ENCODE measurements around the gene CNTNAP2. TPM values are rescaled to one million over a fixed set of nuclear protein-coding genes. Genes with fewer than 3 reads are reported as not detected.

Gene CNTNAP2
- polyA plus RNA-seq, 2 donors = 0.41 to 0.48 TPM

DNA sequence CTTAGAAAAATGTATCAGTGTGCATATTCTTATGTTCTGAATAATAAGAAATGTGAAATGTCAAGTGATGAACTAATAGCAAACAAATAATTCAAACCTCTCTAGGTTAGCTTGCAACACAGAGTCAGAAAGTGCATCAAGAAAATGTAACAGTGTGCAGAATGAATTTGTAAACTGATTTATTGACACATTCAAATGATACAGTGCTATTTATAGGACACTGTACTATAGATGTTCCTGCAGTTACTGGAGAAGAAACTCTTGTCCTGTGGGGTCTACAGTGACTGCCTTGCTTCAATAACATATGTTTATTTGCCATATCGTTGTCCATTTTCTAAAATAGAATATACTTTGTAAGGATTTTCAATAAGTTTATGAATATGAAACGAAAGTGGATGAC lies 639.0 kb downstream of the CNTNAP2 start:
- Histone ChIP-seq H3K4me1 (ENCODE audit: control insufficient read depth in 2 of 2, insufficient read depth in 2 of 2, low read length in 1 of 2) (no peaks in the 10 kb centered on the region), H3K9me3 (ENCODE audit: control insufficient read depth in 2 of 2, insufficient read depth in 1 of 2, low read depth in 1 of 2, low read length in 1 of 2) (no peaks in the 10 kb centered on the region), H3K4me3 (ENCODE audit: low read depth in 1 of 2, low read length in 2 of 2) (no peak overlapping the region), H3K27me3 (ENCODE audit: control insufficient read depth in 1 of 2, insufficient read depth in 2 of 2, low read length in 2 of 2) (no peaks in the 10 kb centered on the region), H3K36me3 (ENCODE audit: control insufficient read depth in 2 of 2, insufficient read depth in 2 of 2, low read length in 1 of 2) (no peaks in the 10 kb centered on the region), H3K27ac (ENCODE audit: low read depth in 2 of 2, low read length in 1 of 2) (no peak overlapping the region)
- WGBS, 2 donors = 71 to 81% methylated on average over 2 of the region's 2 CpGs

DNA sequence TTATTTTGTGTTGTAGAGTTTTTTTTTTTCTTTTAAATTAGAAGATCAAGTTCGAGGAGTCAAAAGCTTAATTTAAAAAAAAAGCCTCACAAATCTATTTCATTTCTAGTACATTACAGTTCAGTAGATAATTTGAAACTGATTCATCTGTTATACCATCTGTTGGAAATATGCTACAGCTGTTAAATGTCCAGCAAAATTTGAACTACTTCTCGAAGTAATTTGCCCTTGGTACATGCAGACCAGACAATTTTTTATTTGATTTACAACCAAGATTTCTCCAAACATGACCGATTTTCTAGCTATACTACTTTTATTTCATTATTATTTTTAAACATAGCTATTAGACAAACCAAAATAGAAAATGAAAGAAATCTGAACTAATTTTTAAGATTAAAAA lies 647.9 kb downstream of the CNTNAP2 start:
- Histone ChIP-seq H3K36me3 (ENCODE audit: control insufficient read depth in 2 of 2, insufficient read depth in 2 of 2, low read length in 1 of 2) (no peaks in the 10 kb centered on the region), H3K9me3 (ENCODE audit: control insufficient read depth in 2 of 2, insufficient read depth in 1 of 2, low read depth in 1 of 2, low read length in 1 of 2) (no peaks in the 10 kb centered on the region), H3K4me1 (ENCODE audit: control insufficient read depth in 2 of 2, insufficient read depth in 2 of 2, low read length in 1 of 2) (no peaks in the 10 kb centered on the region), H3K27me3 (ENCODE audit: control insufficient read depth in 1 of 2, insufficient read depth in 2 of 2, low read length in 2 of 2) (no peaks in the 10 kb centered on the region), H3K27ac (ENCODE audit: low read depth in 2 of 2, low read length in 1 of 2) (no peak overlapping the region), H3K4me3 (ENCODE audit: low read depth in 1 of 2, low read length in 2 of 2) (no peak overlapping the region)
- WGBS, 2 donors = 49 to 53% methylated on average over 3 of the region's 3 CpGs

DNA sequence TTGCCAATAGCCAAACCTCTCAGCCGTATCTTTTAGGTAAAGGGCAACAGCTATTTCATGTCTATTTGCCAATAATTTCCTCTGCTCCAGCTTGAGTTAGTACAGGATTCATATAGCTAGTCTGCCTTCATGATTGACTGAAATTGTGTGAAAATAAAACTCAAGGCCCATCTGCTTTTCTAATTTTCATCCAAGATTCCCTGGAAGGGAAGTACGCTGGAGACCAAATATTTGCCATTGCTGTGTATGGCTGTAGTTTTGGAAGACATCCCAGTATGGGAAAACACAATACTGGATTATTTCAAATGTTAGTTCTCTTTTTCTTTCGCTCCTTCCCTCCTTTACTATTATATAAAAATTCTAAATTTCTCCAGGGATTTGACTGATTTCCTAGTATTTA lies 652.4 kb downstream of the CNTNAP2 start:
- Histone ChIP-seq H3K4me1 (ENCODE audit: control insufficient read depth in 2 of 2, insufficient read depth in 2 of 2, low read length in 1 of 2) (no peaks in the 10 kb centered on the region), H3K36me3 (ENCODE audit: control insufficient read depth in 2 of 2, insufficient read depth in 2 of 2, low read length in 1 of 2) (no peaks in the 10 kb centered on the region), H3K27me3 (ENCODE audit: control insufficient read depth in 1 of 2, insufficient read depth in 2 of 2, low read length in 2 of 2) (no peaks in the 10 kb centered on the region), H3K27ac (ENCODE audit: low read depth in 2 of 2, low read length in 1 of 2) (no peak overlapping the region), H3K9me3 (ENCODE audit: control insufficient read depth in 2 of 2, insufficient read depth in 1 of 2, low read depth in 1 of 2, low read length in 1 of 2) (no peaks in the 10 kb centered on the region), H3K4me3 (ENCODE audit: low read depth in 1 of 2, low read length in 2 of 2) (no peak overlapping the region)
- whole genome bisulfite sequencing, 2 donors = 67 to 75% methylated on average over 3 of the region's 3 CpGs

DNA sequence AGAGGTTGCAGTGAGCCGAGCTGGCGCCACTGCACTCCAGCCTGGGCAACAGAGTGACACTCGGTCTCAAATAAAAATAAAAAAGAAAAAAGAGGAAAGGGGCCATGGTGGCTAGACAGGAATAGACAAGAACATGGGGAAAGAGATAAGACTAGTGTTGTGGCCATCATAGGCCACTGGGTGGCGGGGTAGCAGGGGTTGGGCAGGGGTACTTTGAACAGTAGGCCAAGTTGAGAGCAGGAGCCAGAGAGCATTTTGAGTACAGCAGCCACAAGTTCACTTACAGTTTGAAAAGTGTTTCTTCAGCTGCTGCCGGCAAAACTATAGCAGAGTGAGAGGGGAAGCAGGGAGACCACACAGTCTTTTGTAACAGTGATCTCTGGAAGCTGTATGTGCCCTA lies 656.0 kb downstream of the CNTNAP2 start:
- no peak overlapping the region for H3K27ac ChIP-seq (ENCODE audit: low read depth in 2 of 2, low read length in 1 of 2)
- no peaks in the 10 kb centered on the region for H3K36me3 ChIP-seq (ENCODE audit: control insufficient read depth in 2 of 2, insufficient read depth in 2 of 2, low read length in 1 of 2)
- 61 to 69% methylated on average over 5 of the region's 5 CpGs for WGBS, 2 donors
- H3K4me1 ChIP-seq (ENCODE audit: control insufficient read depth in 2 of 2, insufficient read depth in 2 of 2, low read length in 1 of 2) = no peaks in the 10 kb centered on the region
- no peaks in the 10 kb centered on the region for H3K27me3 ChIP-seq (ENCODE audit: control insufficient read depth in 1 of 2, insufficient read depth in 2 of 2, low read length in 2 of 2)
- no peaks in the 10 kb centered on the region for H3K9me3 ChIP-seq (ENCODE audit: control insufficient read depth in 2 of 2, insufficient read depth in 1 of 2, low read depth in 1 of 2, low read length in 1 of 2)
- H3K4me3 ChIP-seq (ENCODE audit: low read depth in 1 of 2, low read length in 2 of 2) = no peak overlapping the region

DNA sequence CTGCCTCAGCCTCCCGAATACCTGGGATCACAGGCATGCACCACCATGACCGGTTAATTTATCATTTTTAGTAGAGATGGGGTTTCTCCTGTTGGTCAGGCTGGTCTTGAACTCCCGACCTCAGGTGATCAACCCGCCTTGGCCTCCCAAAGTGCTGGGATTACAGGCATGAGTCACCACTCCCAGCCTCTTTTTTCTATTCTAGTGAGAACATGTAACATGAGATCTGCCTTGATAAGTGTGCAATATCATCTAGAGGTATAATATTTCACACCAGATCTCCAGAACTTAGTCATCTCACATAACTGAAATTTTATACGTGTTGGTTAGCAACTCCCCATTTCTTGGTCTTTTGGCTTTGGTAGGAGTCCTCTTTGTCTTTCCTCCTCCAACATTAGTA lies 656.9 kb downstream of the CNTNAP2 start:
- Histone ChIP-seq H3K27me3 (ENCODE audit: control insufficient read depth in 1 of 2, insufficient read depth in 2 of 2, low read length in 2 of 2) (no peaks in the 10 kb centered on the region), H3K36me3 (ENCODE audit: control insufficient read depth in 2 of 2, insufficient read depth in 2 of 2, low read length in 1 of 2) (no peaks in the 10 kb centered on the region), H3K9me3 (ENCODE audit: control insufficient read depth in 2 of 2, insufficient read depth in 1 of 2, low read depth in 1 of 2, low read length in 1 of 2) (no peaks in the 10 kb centered on the region), H3K27ac (ENCODE audit: low read depth in 2 of 2, low read length in 1 of 2) (no peak overlapping the region), H3K4me1 (ENCODE audit: control insufficient read depth in 2 of 2, insufficient read depth in 2 of 2, low read length in 1 of 2) (no peaks in the 10 kb centered on the region), H3K4me3 (ENCODE audit: low read depth in 1 of 2, low read length in 2 of 2) (no peak overlapping the region)
- 88 to 90% methylated on average over 5 of the region's 5 CpGs for WGBS, 2 donors

DNA sequence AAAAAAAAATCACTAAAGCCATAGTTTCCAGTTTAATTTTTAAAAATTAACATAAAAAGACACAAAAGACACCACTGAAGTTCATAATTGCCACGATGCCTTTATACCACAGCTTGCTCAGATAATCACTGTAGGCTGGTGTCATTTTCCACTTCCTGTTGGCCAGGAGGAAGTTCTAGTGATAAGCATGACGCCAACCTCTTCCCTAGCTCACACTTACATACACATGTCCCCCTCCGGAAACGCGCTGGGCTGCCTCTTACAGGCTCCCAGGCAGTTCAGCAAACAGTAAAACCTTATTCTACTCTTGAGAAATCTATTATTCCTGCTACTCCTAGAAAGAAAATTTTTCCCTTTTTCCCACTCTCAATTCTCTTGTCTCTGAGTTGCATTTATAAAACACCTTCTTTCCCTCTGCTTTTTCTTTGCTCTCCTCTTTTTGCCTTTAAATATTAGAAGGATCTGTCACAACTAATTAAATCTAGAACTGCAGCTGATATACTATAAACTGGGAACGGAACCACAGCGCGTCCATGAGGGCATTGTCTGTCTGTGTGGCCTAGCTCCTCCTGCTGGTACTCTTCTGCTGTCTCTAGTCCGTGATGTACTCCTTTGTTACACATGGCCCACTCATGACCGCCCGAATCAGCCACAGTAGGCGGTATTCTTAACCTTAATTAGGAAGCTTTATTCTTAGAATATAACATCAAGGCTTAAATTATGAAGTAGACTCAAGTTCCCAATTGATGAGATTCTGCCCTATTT lies 664.9 kb downstream of the CNTNAP2 start:
- no peak overlapping the region for H3K27ac ChIP-seq (ENCODE audit: low read depth in 2 of 2, low read length in 1 of 2)
- no peaks in the 10 kb centered on the region for H3K27me3 ChIP-seq (ENCODE audit: control insufficient read depth in 1 of 2, insufficient read depth in 2 of 2, low read length in 2 of 2)
- WGBS, 2 donors = 84 to 85% methylated on average over 12 of the region's 12 CpGs
- no peak overlapping the region for H3K4me3 ChIP-seq (ENCODE audit: low read depth in 1 of 2, low read length in 2 of 2)
- no peaks in the 10 kb centered on the region for H3K4me1 ChIP-seq (ENCODE audit: control insufficient read depth in 2 of 2, insufficient read depth in 2 of 2, low read length in 1 of 2)
- H3K9me3 ChIP-seq (ENCODE audit: control insufficient read depth in 2 of 2, insufficient read depth in 1 of 2, low read depth in 1 of 2, low read length in 1 of 2) = no peaks in the 10 kb centered on the region
- no peaks in the 10 kb centered on the region for H3K36me3 ChIP-seq (ENCODE audit: control insufficient read depth in 2 of 2, insufficient read depth in 2 of 2, low read length in 1 of 2)

DNA sequence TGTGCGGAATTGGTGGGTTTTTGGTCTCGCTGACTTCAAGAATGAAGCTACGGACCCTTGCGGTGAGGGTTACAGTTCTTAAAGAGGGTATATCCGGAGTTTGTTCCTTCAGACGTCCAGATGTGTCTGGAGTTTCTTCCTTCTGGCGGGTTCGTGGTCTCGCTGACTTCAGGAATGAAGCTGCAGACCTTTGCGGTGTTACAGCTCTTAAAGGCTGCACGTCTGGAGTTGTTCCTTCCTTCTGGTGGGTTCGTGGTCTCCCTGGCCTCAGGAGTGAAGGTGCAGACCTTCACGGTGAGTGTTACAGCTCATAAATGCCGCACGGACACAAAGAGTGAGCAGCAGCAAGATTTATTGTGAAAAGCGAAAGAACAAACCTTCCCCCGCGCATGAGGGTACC lies 670.7 kb downstream of the CNTNAP2 start:
- no peak overlapping the region for H3K27ac ChIP-seq (ENCODE audit: low read depth in 2 of 2, low read length in 1 of 2)
- WGBS, 2 donors = 87 to 88% methylated on average over 18 of the region's 18 CpGs

DNA sequence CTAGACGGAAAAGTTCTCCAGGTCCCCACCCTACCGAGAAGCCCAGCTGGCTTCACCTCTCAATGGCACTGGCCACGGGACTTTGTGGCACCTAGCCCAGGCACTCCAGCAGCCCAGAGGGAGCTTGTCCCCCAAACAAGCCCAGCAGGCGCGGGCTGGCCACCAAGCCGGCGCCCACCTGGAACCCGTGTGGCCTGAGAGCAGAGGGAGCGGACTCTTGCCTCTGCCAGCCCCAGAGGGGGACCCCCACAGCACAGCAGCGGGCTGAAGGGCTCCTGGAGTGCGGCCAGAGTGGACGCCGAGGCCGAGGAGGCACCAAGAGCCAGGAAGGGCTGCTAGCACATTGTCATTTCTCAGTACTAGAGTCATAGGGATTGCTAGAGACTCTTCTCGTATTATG lies 671.4 kb downstream of the CNTNAP2 start:
- Histone ChIP-seq H3K9me3 (ENCODE audit: control insufficient read depth in 2 of 2, insufficient read depth in 1 of 2, low read depth in 1 of 2, low read length in 1 of 2) (peaks cover 3% of the 10 kb centered on the region in 2 donors), H3K4me3 (ENCODE audit: low read depth in 1 of 2, low read length in 2 of 2) (no peak overlapping the region), H3K27me3 (ENCODE audit: control insufficient read depth in 1 of 2, insufficient read depth in 2 of 2, low read length in 2 of 2) (no peaks in the 10 kb centered on the region), H3K27ac (ENCODE audit: low read depth in 2 of 2, low read length in 1 of 2) (no peak overlapping the region), H3K4me1 (ENCODE audit: control insufficient read depth in 2 of 2, insufficient read depth in 2 of 2, low read length in 1 of 2) (no peaks in the 10 kb centered on the region), H3K36me3 (ENCODE audit: control insufficient read depth in 2 of 2, insufficient read depth in 2 of 2, low read length in 1 of 2) (no peaks in the 10 kb centered on the region)
- WGBS, 2 donors = 89% methylated on average over 15 of the region's 15 CpGs

More for the DNA sequence above, 670.7 kb downstream of the CNTNAP2 start:
- no peak overlapping the region for H3K4me3 ChIP-seq (ENCODE audit: low read depth in 1 of 2, low read length in 2 of 2)
- no peaks in the 10 kb centered on the region for H3K27me3 ChIP-seq (ENCODE audit: control insufficient read depth in 1 of 2, insufficient read depth in 2 of 2, low read length in 2 of 2)
- no peaks in the 10 kb centered on the region for H3K36me3 ChIP-seq (ENCODE audit: control insufficient read depth in 2 of 2, insufficient read depth in 2 of 2, low read length in 1 of 2)
- H3K9me3 ChIP-seq (ENCODE audit: control insufficient read depth in 2 of 2, insufficient read depth in 1 of 2, low read depth in 1 of 2, low read length in 1 of 2) = peaks cover 3% of the 10 kb centered on the region in 2 donors
- no peaks in the 10 kb centered on the region for H3K4me1 ChIP-seq (ENCODE audit: control insufficient read depth in 2 of 2, insufficient read depth in 2 of 2, low read length in 1 of 2)

DNA sequence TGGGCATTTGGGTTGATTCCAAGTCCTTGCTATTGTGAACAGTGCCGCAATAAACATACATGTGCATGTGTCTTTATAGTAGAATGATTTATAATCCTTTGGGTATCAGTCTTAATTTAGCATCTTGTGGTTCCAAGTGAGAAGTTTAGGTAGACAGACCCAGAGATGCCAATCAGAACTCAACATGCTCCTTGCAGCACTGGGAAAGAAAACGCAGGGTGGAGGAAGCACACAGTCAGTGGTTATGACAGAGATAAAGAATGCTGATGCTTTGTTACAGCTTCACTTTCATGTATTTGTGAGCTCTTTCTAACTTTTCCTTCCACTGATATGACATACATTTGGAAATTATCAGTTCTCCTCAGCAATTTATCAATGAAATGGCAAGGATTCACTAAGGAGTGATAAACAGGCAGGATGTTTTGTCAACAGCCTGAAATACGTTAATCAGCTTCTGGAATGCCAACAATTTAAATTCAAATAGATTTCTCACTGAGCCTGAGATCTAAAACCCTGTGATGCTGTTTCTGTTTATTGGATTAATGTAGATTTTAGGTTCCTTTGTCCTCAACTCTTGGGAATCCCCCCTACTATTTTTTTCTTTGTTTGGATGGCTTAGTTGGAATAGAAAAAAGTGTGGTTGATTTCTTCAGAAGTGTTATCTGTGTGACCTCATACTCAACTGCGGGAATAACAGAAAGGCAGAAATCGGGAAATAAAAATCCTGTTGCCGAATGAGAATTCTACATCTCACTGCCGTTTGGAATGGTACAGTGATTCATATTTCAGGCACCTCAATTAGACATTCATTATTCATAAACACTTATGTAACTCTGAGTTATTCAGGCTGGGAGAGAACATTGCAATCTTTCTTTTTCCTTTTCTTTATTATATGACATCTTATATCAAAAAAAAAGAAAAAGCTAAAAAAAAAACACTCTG lies 675.0 kb downstream of the CNTNAP2 start:
- H3K4me1 ChIP-seq (ENCODE audit: control insufficient read depth in 2 of 2, insufficient read depth in 2 of 2, low read length in 1 of 2) = no peaks in the 10 kb centered on the region
- H3K9me3 ChIP-seq (ENCODE audit: control insufficient read depth in 2 of 2, insufficient read depth in 1 of 2, low read depth in 1 of 2, low read length in 1 of 2) = peaks cover 3 to 5% of the 10 kb centered on the region in 2 donors
- H3K27ac ChIP-seq (ENCODE audit: low read depth in 2 of 2, low read length in 1 of 2) = no peak overlapping the region
- no peaks in the 10 kb centered on the region for H3K27me3 ChIP-seq (ENCODE audit: control insufficient read depth in 1 of 2, insufficient read depth in 2 of 2, low read length in 2 of 2)
- WGBS, 2 donors = 41 to 47% methylated on average over 7 of the region's 7 CpGs
- no peak overlapping the region for H3K4me3 ChIP-seq (ENCODE audit: low read depth in 1 of 2, low read length in 2 of 2)
- H3K36me3 ChIP-seq (ENCODE audit: control insufficient read depth in 2 of 2, insufficient read depth in 2 of 2, low read length in 1 of 2) = no peaks in the 10 kb centered on the region
